Lower lobe of right lung (tissue), 2 donors: ENCODE results near the gene DAD1. TPM values are rescaled to one million over a fixed set of nuclear protein-coding genes. Genes with fewer than 3 reads are reported as not detected.

Source experiments
- ATAC-seq, 2 donors: fragments of 200-7000 bp; cut with Tn5 transposase; one replicate each; pipeline ENCODE4 v1.9.1; 2020 to 2022; ENCODE audit warnings: mild to moderate bottlenecking in 2 of 2, moderate library complexity in 2 of 2
- DNase-seq: peaks from one replicate; pipeline ENCODE4 v3.0.0-alpha.2; 2020
- H3K27ac ChIP-seq: fragments of 200-600 bp; one replicate; pipeline ENCODE4 v1.8.0; 2022
- H3K27me3 ChIP-seq: fragments of 200-600 bp; one replicate; pipeline ENCODE4 v1.8.0; 2022; ENCODE audit warnings: low read depth
- H3K36me3 ChIP-seq: fragments of 200-600 bp; one replicate; pipeline ENCODE4 v1.8.0; 2022; ENCODE audit warnings: mild to moderate bottlenecking
- H3K4me1 ChIP-seq: fragments of 200-600 bp; one replicate; pipeline ENCODE4 v1.8.0; 2022
- H3K4me3 ChIP-seq: fragments of 200-600 bp; one replicate; pipeline ENCODE4 v1.8.0; 2022; ENCODE audit warnings: mild to moderate bottlenecking
- H3K9me3 ChIP-seq: fragments of 200-600 bp; one replicate; pipeline ENCODE4 v1.8.0; 2022
- intact Hi-C: fragments of 100-400 bp; cut with DNase I; formaldehyde crosslinking; loops from one replicate; pipeline ENCODE4 v1.11.0; 2022
- total RNA-seq: library from RNA; stranded (reverse); fragmentation: NEBNext Ultra II Directional; extraction: Animal tissue kit (Norgen Biotek cat#: 25700); gene quantifications from one replicate; pipeline ENCODE4 v1.2.1, GENCODE V29; 2021
- TF ChIP-seq, protein P1 (sequence below): fragments of 200-600 bp; IDR thresholded peaks from one replicate; pipeline ENCODE4 v1.8.0; 2022; ENCODE audit warnings: antibody characterized with exemption, mild to moderate bottlenecking
- donor health status: DM: no; HTN: yes; CAD: no; lungs with severe emphysema.

The DAD1 gene
- total RNA-seq, 1 donor from 2014 or later: 162 TPM

DNA sequence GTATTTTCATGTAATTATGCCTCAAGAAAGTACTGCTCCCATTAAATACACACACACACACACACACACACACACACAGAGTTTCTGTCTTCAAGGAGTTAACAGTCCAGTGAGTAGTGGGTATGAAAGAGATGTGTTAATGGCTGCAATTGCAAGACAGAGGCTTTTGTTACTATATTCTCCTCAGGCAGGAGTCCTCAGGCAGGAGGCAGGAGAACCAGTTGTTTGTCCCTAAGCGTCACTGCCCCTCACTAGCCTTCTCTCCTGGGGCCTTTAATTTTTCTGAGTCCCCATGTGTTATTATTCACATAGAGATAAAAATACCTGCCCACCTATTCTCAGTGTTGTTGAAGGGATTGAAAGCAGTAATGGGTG, 31.2 kb downstream of the DAD1 start:
- Histone ChIP-seq H3K4me3 (no peak overlapping the region), H3K36me3 (no peaks in the 10 kb centered on the region), H3K9me3 (no peaks in the 10 kb centered on the region), H3K27me3 (no peaks in the 10 kb centered on the region), H3K4me1 (peaks cover 71% of the 10 kb centered on the region), H3K27ac (peak overlapping the region; percentile 82)
- ATAC-seq (no peak), DNase-seq (no peak)
- TF ChIP-seq, protein P1, sequence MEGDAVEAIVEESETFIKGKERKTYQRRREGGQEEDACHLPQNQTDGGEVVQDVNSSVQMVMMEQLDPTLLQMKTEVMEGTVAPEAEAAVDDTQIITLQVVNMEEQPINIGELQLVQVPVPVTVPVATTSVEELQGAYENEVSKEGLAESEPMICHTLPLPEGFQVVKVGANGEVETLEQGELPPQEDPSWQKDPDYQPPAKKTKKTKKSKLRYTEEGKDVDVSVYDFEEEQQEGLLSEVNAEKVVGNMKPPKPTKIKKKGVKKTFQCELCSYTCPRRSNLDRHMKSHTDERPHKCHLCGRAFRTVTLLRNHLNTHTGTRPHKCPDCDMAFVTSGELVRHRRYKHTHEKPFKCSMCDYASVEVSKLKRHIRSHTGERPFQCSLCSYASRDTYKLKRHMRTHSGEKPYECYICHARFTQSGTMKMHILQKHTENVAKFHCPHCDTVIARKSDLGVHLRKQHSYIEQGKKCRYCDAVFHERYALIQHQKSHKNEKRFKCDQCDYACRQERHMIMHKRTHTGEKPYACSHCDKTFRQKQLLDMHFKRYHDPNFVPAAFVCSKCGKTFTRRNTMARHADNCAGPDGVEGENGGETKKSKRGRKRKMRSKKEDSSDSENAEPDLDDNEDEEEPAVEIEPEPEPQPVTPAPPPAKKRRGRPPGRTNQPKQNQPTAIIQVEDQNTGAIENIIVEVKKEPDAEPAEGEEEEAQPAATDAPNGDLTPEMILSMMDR: no peak
- intact Hi-C loops: no loop called here

DNA sequence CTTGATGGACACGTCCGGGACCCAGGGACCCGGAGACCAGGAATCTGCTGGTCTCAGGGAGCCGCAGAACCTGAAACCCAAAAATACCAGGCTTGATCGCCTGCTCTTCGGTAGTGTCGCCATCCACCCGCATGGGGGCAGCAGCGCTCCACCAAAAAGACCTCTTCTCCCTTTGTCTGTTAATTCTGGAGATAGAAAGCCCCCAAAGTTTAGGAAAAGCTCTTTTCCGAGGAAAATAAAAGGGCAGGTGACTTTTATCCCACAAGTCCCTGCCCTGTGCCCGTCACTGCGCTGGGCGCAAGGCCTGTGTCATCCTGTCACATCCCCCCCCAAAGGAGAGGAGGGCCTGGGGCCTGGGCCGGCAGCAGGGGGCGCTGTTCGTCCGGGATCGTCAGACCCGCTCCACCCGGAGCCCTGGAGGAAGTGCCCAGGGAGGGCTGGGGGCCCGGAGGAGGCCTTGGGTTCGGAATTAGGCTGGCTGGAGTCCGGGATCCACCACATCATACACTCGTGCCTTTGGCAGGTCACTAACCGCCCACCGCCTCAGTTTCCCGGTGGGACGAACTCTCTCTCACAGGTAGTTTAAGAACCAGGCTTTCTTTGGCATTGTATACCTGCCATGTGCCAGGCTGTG, 31.9 kb downstream of the DAD1 start:
- H3K4me1 ChIP-seq: peaks cover 65% of the 10 kb centered on the region
- H3K4me3 ChIP-seq: peak overlapping the region; percentile 43
- peak; percentile 80 to 82 for ATAC-seq
- no peaks in the 10 kb centered on the region for H3K36me3 ChIP-seq
- peak overlapping the region; percentile 82 for H3K27ac ChIP-seq
- peak; percentile 90 for DNase-seq
- no peaks in the 10 kb centered on the region for H3K9me3 ChIP-seq
- TF ChIP-seq, protein P1: peak; percentile 98
- intact Hi-C loops: no loop called here
- no peaks in the 10 kb centered on the region for H3K27me3 ChIP-seq

DNA sequence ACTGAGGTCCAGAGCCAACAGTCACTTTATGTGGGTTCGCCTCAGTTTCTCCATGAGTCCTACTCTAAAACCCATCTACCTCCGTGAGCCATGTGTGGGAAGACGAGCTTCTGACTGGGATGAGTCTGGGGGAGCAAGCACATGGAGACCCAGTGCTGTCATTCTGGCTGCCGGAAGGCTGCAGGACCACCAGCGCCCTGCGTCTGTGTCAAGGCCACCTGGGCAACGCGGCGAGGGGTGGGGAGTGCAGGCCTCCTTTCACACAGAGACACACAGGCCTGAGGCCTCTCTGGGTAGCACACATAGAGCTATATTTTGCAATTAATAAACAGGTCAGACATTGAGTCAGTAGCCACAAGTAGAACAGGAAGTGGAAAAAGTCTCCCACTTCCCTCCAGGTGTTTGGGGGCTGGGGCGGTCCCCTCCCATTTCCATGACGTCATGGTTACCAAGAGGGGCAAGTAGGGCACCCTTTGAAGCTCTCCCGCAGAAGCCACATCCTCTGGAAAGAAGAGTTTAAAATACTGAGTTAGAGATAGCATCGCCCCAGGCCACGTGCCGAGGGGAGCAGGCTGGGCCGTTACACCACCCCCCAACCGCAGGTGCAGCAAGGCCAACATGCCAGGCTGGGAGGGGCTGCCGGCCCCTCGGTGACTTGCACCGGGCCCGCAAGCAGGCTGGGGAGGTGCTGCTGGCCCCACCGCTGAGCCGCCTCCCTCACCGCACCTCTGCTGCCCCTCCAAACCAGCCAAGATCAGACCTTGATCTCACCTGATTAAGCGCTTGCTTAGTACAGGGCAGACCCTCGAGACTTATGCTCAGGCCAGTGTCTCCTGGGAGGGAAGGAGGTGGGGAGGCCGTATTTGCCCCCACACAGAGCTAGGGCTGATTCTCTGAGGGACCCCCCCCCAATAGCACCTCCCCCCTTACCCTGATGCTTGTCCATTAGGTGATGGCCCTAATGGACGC, 32.7 kb downstream of the DAD1 start:
- intact Hi-C loops: no loop called here
- H3K9me3 ChIP-seq: no peaks in the 10 kb centered on the region
- TF ChIP-seq, protein P1: no peak
- peaks cover 60% of the 10 kb centered on the region for H3K4me1 ChIP-seq
- DNase-seq (peak; percentile 80), ATAC-seq (peak; percentile 50 to 78)
- no peaks in the 10 kb centered on the region for H3K36me3 ChIP-seq
- H3K27ac ChIP-seq: peak overlapping the region; percentile 82
- no peaks in the 10 kb centered on the region for H3K27me3 ChIP-seq
- peak overlapping the region; percentile 43 for H3K4me3 ChIP-seq

DNA sequence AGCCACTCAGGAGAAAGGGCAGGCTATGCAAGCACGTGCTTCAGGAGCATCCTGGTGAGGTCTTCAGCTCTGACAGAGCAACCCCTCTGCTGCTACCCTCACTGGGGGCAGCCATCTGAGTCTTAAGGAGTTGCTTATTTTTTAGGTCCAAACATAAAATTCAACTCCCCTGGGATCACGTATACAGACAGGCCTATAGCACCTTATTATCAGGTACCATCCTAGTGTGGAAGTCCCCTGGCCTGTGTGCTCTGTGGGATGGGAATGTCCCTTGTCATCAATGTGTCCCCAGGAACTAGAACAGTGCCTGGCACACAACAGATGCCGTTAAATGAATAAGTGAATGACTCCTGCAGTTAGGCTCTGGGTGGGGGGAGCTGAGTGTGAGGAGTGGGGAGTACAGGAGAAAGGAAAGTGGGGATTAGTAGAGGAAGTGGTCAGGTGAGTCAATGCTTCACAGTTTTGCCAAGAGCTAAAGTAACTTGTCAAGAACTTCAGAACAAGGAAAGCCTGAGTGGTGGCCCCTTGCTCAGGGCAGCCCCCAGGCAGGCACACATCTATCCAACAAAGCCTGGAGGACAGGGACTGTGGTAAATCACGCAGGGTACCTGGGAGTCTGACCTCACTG, 33.5 kb downstream of the DAD1 start:
- H3K9me3 ChIP-seq: no peaks in the 10 kb centered on the region
- intact Hi-C loops: no loop called here

More for the DNA sequence above, 33.5 kb downstream of the DAD1 start:
- no peak for DNase-seq
- H3K27me3 ChIP-seq: no peaks in the 10 kb centered on the region
- no peaks in the 10 kb centered on the region for H3K36me3 ChIP-seq
- H3K4me3 ChIP-seq: no peak overlapping the region
- peaks cover 60% of the 10 kb centered on the region for H3K4me1 ChIP-seq
- TF ChIP-seq, protein P1: no peak
- H3K27ac ChIP-seq: peak overlapping the region; percentile 82
- no peak for ATAC-seq
